Activated T-cell treated with anti-CD3 and anti-CD28 coated beads, Interleukin-2, amount 50 U/mL, for 72 hours (primary cell): ENCODE measurements around the gene ADORA2B. TPM values are rescaled to one million over a fixed set of nuclear protein-coding genes. Genes with fewer than 3 reads are reported as not detected.

ENCODE experiments used
- ATAC-seq, 2 donors: fragments of 150-1000 bp; cut with Tn5 transposase; replicated peaks in 1 of 2; 2 replicates each; pipeline ENCODE4 v1.10.0; 2021; ENCODE audit warnings: moderate library complexity in 2 of 2, mild to moderate bottlenecking in 1 of 2
- DNase-seq, 2 donors: peaks; one replicate each; pipeline ENCODE4 v3.0.0; 2021 to 2022; ENCODE audit warnings: mixed read lengths in 1 of 2
- H3K27ac Mint-ChIP-seq: one replicate; pipeline ENCODE4 v1.8.0; 2022; ENCODE audit warnings: mild to moderate bottlenecking, moderate library complexity, mixed read lengths
- H3K27me3 Mint-ChIP-seq: one replicate; pipeline ENCODE4 v1.8.0; 2022; ENCODE audit warnings: low read depth, mixed read lengths
- H3K36me3 Mint-ChIP-seq, 2 donors: one replicate each; pipeline ENCODE4 v1.8.0; 2022; ENCODE audit warnings: mixed read lengths in 2 of 2, mild to moderate bottlenecking in 1 of 2; ENCODE audit not compliant: insufficient read depth in 2 of 2
- H3K4me1 Mint-ChIP-seq: one replicate; pipeline ENCODE4 v1.8.0; 2022; ENCODE audit warnings: low read depth, mixed read lengths
- H3K4me3 Mint-ChIP-seq, 2 donors: one replicate each; pipeline ENCODE4 v1.8.0; 2022; ENCODE audit warnings: mild to moderate bottlenecking in 2 of 2, mixed read lengths in 2 of 2, moderate library complexity in 2 of 2
- H3K9me3 Mint-ChIP-seq, 2 donors: one replicate each; pipeline ENCODE4 v1.8.0; 2022; ENCODE audit warnings: mixed read lengths in 2 of 2
- total RNA-seq, 2 donors: library from RNA; stranded (reverse); gene quantifications; one replicate each; pipeline ENCODE4 v1.2.3, GENCODE V29; 2022

ADORA2B gene
- total RNA-seq, 2 donors from 2014 or later = 0.76 to 1.2 TPM

DNA sequence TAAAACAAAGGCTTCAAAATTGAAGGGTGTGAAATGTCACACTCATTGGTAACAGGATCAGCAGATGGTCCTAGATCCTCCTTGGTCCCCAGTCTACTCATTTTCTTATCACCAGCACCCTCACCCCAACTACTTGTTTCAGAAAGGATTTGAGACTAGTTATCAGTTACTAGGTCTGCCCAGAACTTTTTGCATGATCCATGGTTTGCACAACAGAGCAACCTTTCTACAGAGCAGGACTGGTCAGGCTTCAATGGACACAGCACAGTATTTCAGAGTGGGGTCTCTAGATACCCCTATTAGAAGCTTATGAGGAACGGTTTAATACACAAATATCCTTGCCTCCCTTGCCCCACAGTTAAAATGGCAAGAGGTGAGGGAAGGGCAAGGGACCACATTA, 80.3 kb downstream of the ADORA2B start:
- H3K27ac Mint-ChIP-seq = peak overlapping the region; percentile 100
- H3K4me3 Mint-ChIP-seq = no peak overlapping the region
- H3K27me3 Mint-ChIP-seq = no peaks in the 10 kb centered on the region
- H3K9me3 Mint-ChIP-seq = no peaks in the 10 kb centered on the region
- DNase-seq (no peak), ATAC-seq (no peak)
- H3K4me1 Mint-ChIP-seq = peaks cover 40% of the 10 kb centered on the region
- peaks cover 19 to 54% of the 10 kb centered on the region in 2 donors for H3K36me3 Mint-ChIP-seq

Other genes with a start within 250 kb of the ADORA2B start
- gene ZNF286A, start 245.4 kb upstream of the ADORA2B start, total RNA-seq = 10 to 100 TPM; 20.4 to 26.8 TPM
- gene TBC1D26, start 212.8 kb upstream of the ADORA2B start, total RNA-seq = under 1 TPM in 1 of 2 donors, not detected in 1; 0.74 TPM
- 10 to 100 TPM; 14.2 to 14.6 TPM for gene ZSWIM7, start 54.6 kb downstream of the ADORA2B start, total RNA-seq
- gene TTC19, start 54.7 kb downstream of the ADORA2B start, total RNA-seq = 10 to 100 TPM; 33.6 to 37.5 TPM